Activated CD4-positive, alpha-beta T cell treated with anti-CD3 and anti-CD28 coated beads for 24 hours (primary cell): Measurements from ENCODE around the gene DCBLD1.
"Not testable (repeated sequence)": the region's sequence is repeated elsewhere in the genome, so short reads cannot be mapped to it uniquely, and the experiment has no call there.

ENCODE experiments used
- DNase-seq, 2 donors: peaks; one replicate each; pipeline ENCODE4 v3.0.0-alpha.2; 2020; ENCODE audit warnings: low read depth in 2 of 2

Gene DCBLD1

GRCh38 chr6:117482240-117483003 lies at the start of gene DCBLD1:
Gene DCBLD1, plus strand, starts transcription at chr6:117482674. Its CDS starts 108 bp downstream, at chr6:117482782.
- peak in 1 of 2 donors; percentile 42 for DNase-seq

DNA sequence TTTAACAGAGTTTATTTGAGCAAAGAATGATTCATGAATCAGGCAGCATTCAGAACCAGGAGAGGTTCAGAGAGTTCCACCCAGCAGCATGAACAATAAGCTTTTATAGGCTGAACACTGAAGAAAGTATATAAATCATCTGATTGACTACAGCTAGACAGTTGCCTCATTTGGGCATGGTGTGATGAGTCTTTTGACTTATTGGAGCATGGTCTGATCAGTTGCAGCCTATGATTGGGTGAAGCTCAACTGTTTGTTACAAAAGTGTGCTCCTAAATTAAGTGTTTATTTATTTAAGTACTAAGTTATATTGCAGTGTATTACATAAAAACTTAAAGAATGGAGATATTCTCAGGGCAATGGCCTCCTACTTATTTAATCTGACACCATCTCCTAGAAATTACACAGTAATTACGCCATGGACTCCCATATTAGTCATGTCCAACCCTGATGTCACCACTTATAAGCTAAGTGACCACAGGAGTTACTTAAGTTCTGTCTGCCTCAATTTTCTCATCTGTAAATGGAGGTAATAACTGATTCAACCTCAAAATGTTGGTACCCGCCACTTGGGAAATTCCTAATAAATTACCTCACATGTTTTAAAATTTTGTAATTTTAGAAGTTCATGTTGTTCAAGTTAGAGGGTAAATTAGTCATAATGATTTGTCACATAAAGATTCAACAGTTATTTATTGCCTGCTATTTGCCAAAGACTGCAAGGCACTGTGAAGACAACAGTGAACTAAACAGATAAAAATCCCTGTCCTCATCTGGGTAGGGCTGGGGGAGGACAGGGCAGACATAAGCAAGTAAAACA lies 41.6 kb upstream of the DCBLD1 start:
- no peak for DNase-seq

DNA sequence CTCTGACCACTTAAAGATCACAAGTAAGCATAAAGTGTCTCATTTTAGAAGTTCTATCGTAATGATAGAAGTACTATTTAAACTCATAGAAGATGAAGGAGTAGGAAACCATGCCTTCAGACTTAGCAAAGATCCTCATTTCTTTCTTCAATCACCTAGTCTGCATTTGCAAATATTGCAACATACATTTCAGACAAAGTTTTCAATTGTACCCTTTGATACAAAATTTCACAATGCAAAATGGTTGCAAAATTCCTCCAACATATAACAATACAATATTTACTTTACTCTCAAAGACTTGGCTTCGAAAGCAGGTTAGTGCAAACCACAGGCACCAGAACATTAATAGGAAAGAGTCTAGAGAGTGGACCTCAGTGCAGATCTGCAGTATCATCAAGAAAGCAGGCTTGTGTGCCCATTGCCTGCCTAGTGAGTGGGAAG lies 40.6 kb upstream of the DCBLD1 start:
- DNase-seq = no peak

DNA sequence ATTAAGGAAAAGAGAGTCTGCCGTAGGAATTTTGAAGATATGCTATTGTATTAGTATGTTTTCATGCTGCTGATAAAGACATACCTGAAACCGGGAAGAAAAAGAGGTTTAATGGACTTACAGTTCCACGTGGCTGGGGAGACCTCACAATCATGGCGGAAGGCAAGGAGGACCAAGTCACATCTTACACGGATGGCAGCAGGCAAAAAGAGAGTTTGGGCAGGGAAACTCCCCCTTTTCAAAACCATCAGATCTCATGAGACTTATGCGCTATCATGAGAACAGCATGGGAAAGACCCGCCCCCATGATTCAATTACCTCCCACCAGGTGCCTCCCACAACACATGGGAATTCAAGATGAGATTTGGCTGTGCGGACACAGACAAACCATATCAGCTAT lies 40.2 kb upstream of the DCBLD1 start:
- not testable (repeated sequence) for DNase-seq

GRCh38 chr6:117444600-117444999 lies 37.9 kb upstream of the DCBLD1 start:
- no peak for DNase-seq

DNA sequence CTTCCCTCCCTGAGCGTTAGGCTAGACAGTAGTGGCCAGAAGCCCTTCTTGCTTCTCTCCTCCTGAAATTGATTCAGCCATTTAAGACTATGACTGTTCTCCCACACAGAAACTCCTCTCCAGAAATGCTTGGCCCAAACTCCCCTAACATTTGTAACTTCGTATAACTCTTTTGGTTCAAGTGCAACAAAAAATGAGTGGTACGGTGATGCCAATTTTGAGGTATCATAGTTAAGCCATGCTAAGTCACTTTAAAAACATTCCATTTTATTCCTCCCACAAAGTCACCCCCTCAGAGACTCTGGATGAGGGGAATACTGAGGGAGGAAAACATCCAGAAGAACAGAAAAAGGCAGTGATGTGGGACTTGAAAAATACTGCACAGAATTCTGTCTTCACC lies 35.6 kb upstream of the DCBLD1 start:
- DNase-seq = no peak

GRCh38 chr6:117448011-117448410 lies 34.5 kb upstream of the DCBLD1 start:
- no peak for DNase-seq

- DNase-seq = no peak
Measured at GRCh38 chr6:117448732-117449485, 33.6 kb upstream of the DCBLD1 start.

DNA sequence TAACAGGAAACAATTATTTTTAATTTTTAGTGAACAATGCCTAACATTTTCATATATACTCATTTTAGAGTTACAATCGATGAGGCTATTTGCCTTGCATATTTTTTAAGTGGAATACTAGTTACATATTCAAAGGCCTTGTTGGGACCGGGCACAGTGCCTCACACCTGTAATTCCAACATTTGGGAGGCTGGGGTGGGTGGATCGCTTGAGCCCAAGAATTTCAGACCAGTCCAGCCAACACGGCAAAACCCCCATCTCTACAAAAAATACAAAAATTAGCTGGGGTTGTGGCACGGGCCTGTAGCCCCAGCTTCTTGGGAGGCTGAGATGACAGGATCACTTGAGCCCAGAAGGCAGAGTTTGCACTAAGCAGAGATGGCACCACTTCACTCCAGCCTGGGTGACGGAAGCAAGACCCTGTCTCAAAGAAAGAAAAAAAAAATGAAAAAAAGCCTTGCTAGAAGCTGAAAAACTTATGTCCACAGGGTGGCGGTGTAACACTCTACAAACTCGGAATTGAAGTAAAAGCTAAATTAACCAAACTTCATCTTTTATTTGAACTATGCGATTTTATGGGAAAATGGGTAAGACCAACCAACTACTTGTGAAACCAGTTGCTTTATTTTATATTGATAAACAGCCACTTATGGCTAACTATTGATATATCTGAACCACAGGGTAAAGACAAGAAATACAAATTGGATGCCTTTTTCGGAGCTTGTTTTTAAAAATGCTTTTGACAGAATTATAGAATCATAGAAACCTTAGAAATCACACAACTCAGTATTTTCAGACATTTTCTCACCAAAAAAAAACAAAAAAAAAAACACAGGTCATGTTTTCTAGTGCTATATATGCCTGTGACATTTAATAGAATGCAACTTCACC lies 32.7 kb upstream of the DCBLD1 start:
- peak; percentile 35 to 39 for DNase-seq

DNA sequence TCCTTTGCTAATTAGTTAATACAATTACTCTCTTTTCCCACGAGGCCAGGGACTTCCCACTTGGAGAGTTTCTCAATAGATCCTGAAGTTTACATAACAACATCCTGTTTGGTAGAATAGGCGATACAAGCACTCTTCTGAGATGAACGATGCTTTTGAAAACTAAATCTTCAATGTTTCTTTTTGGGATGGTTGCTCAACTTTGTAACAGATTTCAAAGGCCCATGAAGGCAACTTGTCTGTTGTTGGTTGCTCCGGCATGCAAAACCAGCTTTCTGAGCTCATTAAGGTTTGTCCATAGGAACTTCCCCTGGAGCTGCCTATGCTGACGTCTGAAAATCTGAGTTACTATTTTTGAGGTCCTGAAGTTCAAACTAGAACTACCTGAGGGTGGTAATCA lies 30.8 kb upstream of the DCBLD1 start:
- no peak for DNase-seq

DNA sequence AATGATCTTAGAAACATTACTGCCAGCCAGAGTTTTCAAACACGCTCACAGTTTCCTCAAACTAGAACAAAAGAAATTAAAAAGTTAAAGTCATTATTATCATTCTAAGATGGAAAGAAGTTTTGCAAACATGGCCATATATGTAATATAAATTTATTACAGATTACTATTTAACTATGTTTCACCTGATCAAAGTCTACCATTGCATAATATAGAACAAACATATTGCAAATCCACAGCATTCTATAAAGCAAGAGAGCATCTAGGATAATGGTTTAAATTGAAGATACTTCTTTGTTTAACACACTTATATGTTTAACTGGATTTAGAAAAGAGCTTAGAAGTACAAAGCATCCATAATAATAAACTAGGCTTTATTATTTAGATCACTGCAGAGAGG lies 26.2 kb upstream of the DCBLD1 start:
- DNase-seq = no peak

DNA sequence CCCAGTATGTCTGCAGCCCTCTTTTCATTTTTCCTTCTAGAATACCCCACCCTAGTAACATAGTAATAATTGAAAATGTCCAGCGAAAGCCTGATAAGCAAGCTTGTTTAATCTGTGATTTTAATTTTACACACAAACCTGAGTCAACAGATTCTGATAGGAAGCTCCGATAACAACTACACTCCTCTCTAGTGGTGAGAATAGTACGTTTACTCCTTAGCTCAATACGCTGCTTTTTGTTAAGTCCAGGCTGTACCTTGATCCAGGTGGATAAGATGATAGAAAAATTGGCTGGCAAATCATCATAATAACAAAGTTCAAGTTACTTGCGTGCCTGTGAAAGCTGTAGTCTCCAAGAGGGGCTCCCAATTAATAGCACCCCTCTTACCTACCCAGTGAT lies 25.5 kb upstream of the DCBLD1 start:
- DNase-seq = no peak

- DNase-seq = no peak
Measured at GRCh38 chr6:117459204-117459944, 23.1 kb upstream of the DCBLD1 start.

DNA sequence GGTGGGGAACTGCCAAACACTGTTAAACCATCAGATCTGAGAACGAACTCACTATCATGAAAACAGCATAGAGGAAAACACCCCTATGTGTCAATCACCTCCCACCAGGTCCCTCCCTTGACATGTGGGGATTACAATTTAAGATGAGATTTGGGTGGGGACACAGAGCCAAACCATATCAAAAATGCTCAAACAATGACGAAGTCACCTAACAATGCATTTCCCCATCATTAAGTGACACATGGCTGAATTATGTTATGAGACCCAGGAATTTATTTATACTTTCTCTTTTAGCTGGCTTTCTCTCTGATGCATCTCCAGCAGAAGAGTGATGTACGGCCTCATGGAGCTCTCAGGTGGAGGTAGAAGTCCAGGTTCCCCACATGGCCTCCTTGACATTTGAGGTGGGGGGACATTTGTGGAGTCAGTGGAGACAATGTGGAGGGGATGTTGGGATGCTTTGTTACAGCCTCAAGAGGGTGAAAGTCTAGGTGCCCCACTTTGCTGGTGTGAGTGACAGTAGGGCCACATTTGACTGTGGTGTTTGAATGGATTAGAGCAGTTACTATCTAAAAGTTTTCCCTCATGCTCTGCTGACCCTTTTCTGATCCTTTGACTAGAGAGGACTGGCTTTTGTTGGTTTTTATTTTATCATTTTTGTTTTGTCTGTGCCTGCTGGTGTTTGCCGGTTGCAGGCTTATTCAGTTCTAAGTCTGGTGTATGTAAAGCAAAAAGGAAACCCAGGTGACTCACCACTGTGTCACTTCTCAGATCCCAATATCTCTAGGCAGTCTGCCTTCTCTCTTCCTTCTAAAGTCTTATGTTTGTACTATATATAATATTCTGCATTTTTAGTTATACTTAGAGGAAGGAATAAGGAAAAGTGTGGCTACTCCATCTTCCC lies 18.5 kb upstream of the DCBLD1 start:
- DNase-seq = no peak

GRCh38 chr6:117464700-117465099 lies 17.8 kb upstream of the DCBLD1 start:
- DNase-seq = no peak

DNA sequence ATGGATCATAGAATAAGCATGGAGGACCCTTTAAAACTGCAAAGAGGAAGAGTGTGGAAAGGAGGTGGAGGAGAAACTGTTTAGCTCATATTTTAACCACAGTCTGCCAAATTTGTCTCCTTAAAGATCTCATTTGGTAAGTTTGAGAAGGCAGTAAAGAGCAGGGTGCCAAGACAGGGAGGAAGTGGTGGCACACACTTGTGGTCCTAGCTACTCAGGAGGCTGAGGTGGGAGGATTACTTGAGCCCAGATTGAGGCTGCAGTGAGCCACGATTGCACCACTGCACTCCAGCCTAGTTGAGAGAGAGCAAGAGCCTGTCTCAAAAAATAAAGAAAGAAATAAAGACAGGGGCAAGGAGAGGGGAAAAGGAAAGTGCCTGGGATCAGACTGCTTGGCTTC lies 16.8 kb upstream of the DCBLD1 start:
- DNase-seq = no peak

DNA sequence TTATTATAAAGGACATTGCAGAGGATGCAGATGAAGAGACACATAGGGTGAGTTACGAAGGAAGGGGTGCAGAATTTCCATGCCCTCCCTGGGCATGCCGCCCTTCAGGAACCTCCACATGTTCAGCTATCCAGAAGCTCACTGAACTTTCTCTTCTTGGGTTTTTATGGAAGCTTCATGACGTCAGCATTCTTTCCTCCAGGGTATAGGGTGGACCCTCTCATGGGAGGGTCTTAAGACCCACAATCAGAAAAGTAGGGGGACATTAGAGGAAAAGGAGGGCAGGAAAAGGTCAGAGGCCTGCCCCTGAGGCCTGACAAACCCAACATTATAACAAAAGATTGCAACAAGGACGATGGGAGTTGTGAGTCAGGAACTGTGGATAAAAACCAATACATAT lies 14.6 kb upstream of the DCBLD1 start:
- DNase-seq = no peak

DNA sequence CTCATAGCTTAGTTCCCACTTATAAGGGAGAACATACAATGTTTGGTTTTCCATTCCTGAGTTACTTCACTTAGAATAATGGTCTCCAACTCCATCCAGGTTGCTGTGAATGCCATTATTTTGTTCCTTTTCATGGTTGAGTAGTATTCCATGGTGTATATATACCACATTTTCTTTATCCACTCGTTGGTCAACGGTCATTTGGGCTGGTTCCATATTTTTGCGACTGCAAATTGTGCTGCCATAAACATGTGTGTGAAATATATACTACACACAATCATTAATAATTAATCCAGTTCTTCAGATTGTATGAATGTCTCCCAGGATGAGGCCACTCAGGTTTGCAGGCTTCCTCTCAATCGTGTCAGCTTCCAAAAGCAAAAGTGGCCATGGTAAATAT lies 13.9 kb upstream of the DCBLD1 start:
- DNase-seq = not testable (repeated sequence)

- no peak for DNase-seq
Measured at GRCh38 chr6:117469356-117469755, 13.1 kb upstream of the DCBLD1 start.

DNA sequence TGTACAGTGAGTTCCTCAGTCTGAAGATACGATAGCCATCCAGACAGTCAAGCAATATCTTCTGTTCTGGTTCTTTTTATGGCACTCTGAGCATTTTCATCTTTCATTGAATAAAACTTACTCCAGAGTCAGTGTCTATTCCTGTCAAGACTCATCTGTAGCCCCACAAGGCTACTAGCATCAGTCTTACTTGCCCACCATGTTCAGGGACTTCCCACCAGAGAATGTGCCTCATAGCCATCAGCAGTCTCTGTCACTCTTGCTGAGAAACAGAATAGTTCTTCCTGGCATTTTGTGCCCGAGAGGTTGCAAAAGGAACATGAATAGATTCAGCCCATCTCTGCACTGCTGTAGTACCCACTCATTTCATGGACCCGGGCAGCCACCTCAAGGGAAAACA lies 12.7 kb upstream of the DCBLD1 start:
- DNase-seq = no peak
